ENCODE measurements around the gene RGS9.
"Not testable (repeated sequence)": the region's sequence is repeated elsewhere in the genome, so short reads cannot be mapped to it uniquely, and the experiment has no call there.

The RGS9 gene

GRCh38 chr17:65137021-65137939 lies at the start of gene RGS9:
Gene RGS9, plus strand, starts transcription at chr17:65137370. Its CDS starts 171 bp downstream, at chr17:65137541.
- in situ Hi-C loops (cut with HindIII; ENCODE audit: low sequenced_read_pairs) = no loop called here
- H3K4me3 ChIP-seq (ENCODE audit: low read depth, low read length) = peak within 1 kb of the TSS; percentile 34
- no peak for DNase-seq (ENCODE audit: low read depth)
- peak; percentile 93 for TF ChIP-seq CTCF (IDR thresholded peaks at IDR 0.05; ENCODE audit: low read depth, low read length, missing control alignments)

GRCh38 chr17:65088621-65089360 lies 48.4 kb upstream of the RGS9 start:
- H3K4me3 ChIP-seq (ENCODE audit: low read depth, low read length) = no peak overlapping the region
- in situ Hi-C loops (cut with HindIII; ENCODE audit: low sequenced_read_pairs) = no loop called here
- no peak for DNase-seq (ENCODE audit: low read depth)
- TF ChIP-seq CTCF (IDR thresholded peaks at IDR 0.05; ENCODE audit: low read depth, low read length, missing control alignments) = no peak

GRCh38 chr17:65092262-65092661 lies 44.9 kb upstream of the RGS9 start:
- TF ChIP-seq CTCF (IDR thresholded peaks at IDR 0.05; ENCODE audit: low read depth, low read length, missing control alignments) = no peak
- DNase-seq (ENCODE audit: low read depth) = no peak
- H3K4me3 ChIP-seq (ENCODE audit: low read depth, low read length) = no peak overlapping the region
- in situ Hi-C loops (cut with HindIII; ENCODE audit: low sequenced_read_pairs) = no loop called here

- H3K4me3 ChIP-seq (ENCODE audit: low read depth, low read length); DNase-seq (ENCODE audit: low read depth); in situ Hi-C loops (cut with HindIII; ENCODE audit: low sequenced_read_pairs): not testable (repeated sequence)
These were observed 44.3 kb upstream of the RGS9 start for GRCh38 chr17:65092721-65093356.

- H3K4me3 ChIP-seq (ENCODE audit: low read depth, low read length) = no peak overlapping the region
- in situ Hi-C loops (cut with HindIII; ENCODE audit: low sequenced_read_pairs) = no loop called here
- DNase-seq (ENCODE audit: low read depth) = no peak
- peak; percentile 34 for TF ChIP-seq CTCF (IDR thresholded peaks at IDR 0.05; ENCODE audit: low read depth, low read length, missing control alignments)
These were observed 43.2 kb upstream of the RGS9 start for GRCh38 chr17:65093930-65094329.

GRCh38 chr17:65095465-65095864 lies 41.7 kb upstream of the RGS9 start:
- no peak for TF ChIP-seq CTCF (IDR thresholded peaks at IDR 0.05; ENCODE audit: low read depth, low read length, missing control alignments)
- in situ Hi-C loops (cut with HindIII; ENCODE audit: low sequenced_read_pairs) = no loop called here
- H3K4me3 ChIP-seq (ENCODE audit: low read depth, low read length) = no peak overlapping the region
- DNase-seq (ENCODE audit: low read depth) = no peak

GRCh38 chr17:65096382-65096781 lies 40.8 kb upstream of the RGS9 start:
- in situ Hi-C loops (cut with HindIII; ENCODE audit: low sequenced_read_pairs); H3K4me3 ChIP-seq (ENCODE audit: low read depth, low read length); DNase-seq (ENCODE audit: low read depth): not testable (repeated sequence)
